HCT116 (cell line): ENCODE measurements around the gene MFAP1. TPM values are rescaled to one million over a fixed set of nuclear protein-coding genes. Genes with fewer than 3 reads are reported as not detected.
A peak's percentile ranks its signal among the peaks of the same experiment; 100 is the strongest.

Experiments
- ATAC-seq: fragments of 200-7000 bp; cut with Tn5 transposase; 2 replicates; pipeline ENCODE4 v1.9.1; 2020; ENCODE audit warnings: mild to moderate bottlenecking, moderate library complexity
- BruUV-seq: library from RNA; stranded (reverse); fragments of 400-500 nt; replicated peaks from 2 replicates; lab custom pipeline; 2021; lab: Mats Ljungman, UMichigan
- CTCF ChIA-PET: fragments of 300-600 bp; sonication (Branson Sonifier 250); formaldehyde crosslinking; loops from one replicate; lab custom pipeline; 2021; ENCODE audit warnings: antibody characterized with exemption; lab: Charles Lee
- POLR2A ChIA-PET: fragments of 300-600, 350-600 bp; sonication (Branson Sonifier 250); formaldehyde crosslinking; loops from one replicate; lab custom pipeline; 2021; ENCODE audit warnings: antibody characterized with exemption; lab: Charles Lee
- RAD21 ChIA-PET, 2 experiments: fragments of 300-600 bp; sonication (Branson Sonifier 250); formaldehyde crosslinking; loops; one replicate each; lab custom pipeline; 2023; ENCODE audit warnings: low total read pairs in 2 of 2; ENCODE audit not compliant: uncharacterized antibody in 2 of 2, unreplicated experiment in 2 of 2, low non-redundant PET in 1 of 2; lab: Charles Lee
- DNase-seq: peaks from one replicate; pipeline ENCODE4 v3.0.0-alpha.2; 2010; ENCODE audit warnings: low read depth, low spot score
- H2AFZ ChIP-seq: fragments of 200-600 bp; shearing (Covaris generic), sonication (generic); 2 replicates; pipeline ENCODE4 v1.6.1; 2017; ENCODE audit warnings: low read depth, mixed run types, mixed read lengths, antibody characterized with exemption, low read length; ENCODE audit not compliant: poor library complexity, severe bottlenecking
- H3K27ac ChIP-seq: 2 replicates; pipeline ENCODE4 v1.5.1; 2012; ENCODE audit warnings: low read depth, low read length
- H3K27me3 ChIP-seq: fragments of 200-600 bp; sonication (generic); 2 replicates; pipeline ENCODE4 v1.6.1; 2016; ENCODE audit warnings: mixed run types, low read length, mixed read lengths; ENCODE audit not compliant: insufficient read depth
- H3K36me3 ChIP-seq, 2 experiments: fragments of 200-500 bp in 1 of 2; fragments of 200-600 bp in 1 of 2; sonication (Bioruptor generic) in 1 of 2; sonication (generic) in 1 of 2; 2 replicates each; pipeline versions ENCODE4 v1.5.1 to v1.6.1; 2014 to 2016; ENCODE audit warnings: low read length in 2 of 2, inconsistent platforms in 1 of 2, mixed read lengths in 1 of 2, mixed run types in 1 of 2; ENCODE audit not compliant: insufficient read depth in 2 of 2, control insufficient read depth in 1 of 2
- H3K4me1 ChIP-seq, 2 experiments: fragments of 200-600 bp in 1 of 2; sonication (generic) in 1 of 2; 2 replicates each; pipeline versions ENCODE4 v1.5.1 to v1.6.1; 2012 to 2017; ENCODE audit warnings: low read length in 2 of 2, inconsistent platforms in 1 of 2, mild to moderate bottlenecking in 1 of 2, mixed read lengths in 1 of 2, mixed run types in 1 of 2, moderate library complexity in 1 of 2; ENCODE audit not compliant: insufficient read depth in 2 of 2, control insufficient read depth in 1 of 2
- H3K4me2 ChIP-seq: fragments of 200-600 bp; sonication (generic); 2 replicates; pipeline ENCODE4 v1.6.1; 2017; ENCODE audit warnings: mixed run types, low read length, mixed read lengths
- H3K4me3 ChIP-seq, 2 experiments: fragments of 200-600 bp in 1 of 2; sonication (generic) in 1 of 2; replicated peaks in 1 of 2; 2 replicates each; pipeline ENCODE4 v1.5.1; 2011 to 2016; ENCODE audit warnings: low read length in 2 of 2, control low read depth in 1 of 2, low read depth in 1 of 2, mild to moderate bottlenecking in 1 of 2, mixed read lengths in 1 of 2, mixed run types in 1 of 2
- H3K79me2 ChIP-seq: fragments of 200-600 bp; sonication (generic); 2 replicates; pipeline ENCODE4 v1.6.1; 2017; ENCODE audit warnings: mild to moderate bottlenecking, mixed run types, low read length, moderate library complexity, mixed read lengths; ENCODE audit not compliant: insufficient read depth
- H3K9ac ChIP-seq: fragments of 200-600 bp; sonication (generic); 2 replicates; pipeline ENCODE4 v1.6.1; 2016; ENCODE audit warnings: low read length, mixed read lengths
- H3K9me2 ChIP-seq: fragments of 200-600 bp; sonication (generic), shearing (Covaris generic); 2 replicates; pipeline ENCODE4 v1.6.1; 2017; ENCODE audit warnings: mixed run types, mild to moderate bottlenecking, moderate library complexity; ENCODE audit not compliant: insufficient read depth
- H3K9me3 ChIP-seq, 2 experiments: fragments of 200-500 bp in 1 of 2; fragments of 200-600 bp in 1 of 2; sonication (Bioruptor generic) in 1 of 2; sonication (generic) in 1 of 2; 2 replicates each; pipeline ENCODE4 v1.6.1; 2014 to 2017; ENCODE audit warnings: low read length in 2 of 2, mixed read lengths in 2 of 2, inconsistent platforms in 1 of 2, low read depth in 1 of 2, mild to moderate bottlenecking in 1 of 2, mixed run types in 1 of 2, moderate library complexity in 1 of 2; ENCODE audit not compliant: control insufficient read depth in 1 of 2, insufficient read depth in 1 of 2
- H4K20me1 ChIP-seq: fragments of 200-600 bp; sonication (generic), shearing (Covaris generic); 2 replicates; pipeline ENCODE4 v1.6.1; 2017; ENCODE audit warnings: mixed run types, mild to moderate bottlenecking, moderate library complexity; ENCODE audit not compliant: insufficient read depth
- POLR2A ChIP-seq: IDR thresholded peaks from 2 replicates; pipeline ENCODE4 v1.7.0; 2011; ENCODE audit warnings: borderline replicate concordance; ENCODE audit not compliant: insufficient read depth, insufficient read length; ENCODE audit errors: extremely low read depth
- POLR2AphosphoS5 ChIP-seq: IDR thresholded peaks from 2 replicates; pipeline ENCODE4 v1.6.1; 2011; ENCODE audit warnings: mild to moderate bottlenecking, low read depth, low read length, moderate library complexity
- REST ChIP-seq: IDR thresholded peaks from 2 replicates; pipeline ENCODE4 v1.6.1; 2012; ENCODE audit warnings: low read depth
- YY1 ChIP-seq: IDR thresholded peaks from 2 replicates; pipeline ENCODE4 v1.6.1; 2011; ENCODE audit warnings: low read length, low read depth, moderate library complexity, mild to moderate bottlenecking; ENCODE audit not compliant: insufficient replicate concordance; ENCODE audit errors: extremely low read depth
- intact Hi-C: fragments of 100-400 bp; cut with micrococcal nuclease; formaldehyde crosslinking; loops from 2 replicates; pipeline ENCODE4 v1.10.0; 2022
- total RNA-seq: library from RNA; stranded (reverse); gene quantifications from one replicate; pipeline ENCODE4 v1.2.1, GENCODE V29; 2021; ENCODE audit not compliant: unreplicated experiment

Gene MFAP1
- total RNA-seq, 1 experiment from 2014 or later: 32.7 TPM

GRCh38 chr15:43800286-43801141 lies 24.0 kb downstream of the MFAP1 start, which contains the start of gene HYPK:
TSS of gene HYPK (plus strand) at chr15:43800599. CDS start at chr15:43800623, 24 bp downstream.
- CTCF ChIA-PET: interaction anchor here (1.1 to 1.6 kb wide), 2 partner anchors 23 to 25 kb away, joined by 3 to 6 read pairs; partner anchors contain the start of gene ELL3
- intact Hi-C loops: no loop called here
- TF ChIP-seq YY1 (peak; percentile 89), POLR2A (peak; percentile 71), POLR2AphosphoS5 (peak; percentile 87), REST (no peak)
- TF ChIP-seq, all 23 proteins: peak for 3
- Histone ChIP-seq H3K9me2 (no peaks in the 10 kb centered on the region), H3K79me2 (peaks cover 21% of the 10 kb centered on the region), H3K9me3 (no peaks in the 10 kb centered on the region), H3K9ac (peak within 1 kb of the TSS; percentile 82), H2AFZ (no peak within 1 kb of the TSS), H3K4me1 (peaks cover 6 to 23% of the 10 kb centered on the region in 2 experiments; a peak in 3 of 4 replicates), H4K20me1 (no peaks in the 10 kb centered on the region), H3K4me2 (peak within 1 kb of the TSS; percentile 90), H3K4me3 (peak within 1 kb of the TSS; percentile 92 to 99), H3K27me3 (no peaks in the 10 kb centered on the region), H3K36me3 (peaks cover 28 to 35% of the 10 kb centered on the region in 2 experiments), H3K27ac (peak within 1 kb of the TSS; percentile 76)
- peak; percentile 57 for DNase-seq
- RAD21 ChIA-PET: interaction anchor here in 1 of 2 experiments (0.6 kb wide), 1 partner anchor 736 kb away, joined by 4 read pairs; the partner anchor contains the start of gene EIF3J
- BruUV-seq: TSS peak; percentile 35
- peak; percentile 89 for ATAC-seq
- POLR2A ChIA-PET: interaction anchor here (0.9 to 1.6 kb wide), 3 partner anchors 9 to 24 kb away, joined by 3 to 7 read pairs (median 4); partner anchors contain the start of genes ELL3, MFAP1 and SERF2
